ENCODE measurements around the gene MTHFD1L. TPM values are rescaled to one million over a fixed set of nuclear protein-coding genes. Genes with fewer than 3 reads are reported as not detected.

The MTHFD1L gene
- total RNA-seq, 3 donors from 2014 or later, result 3.5 to 15.1 (median 11.0) TPM

DNA sequence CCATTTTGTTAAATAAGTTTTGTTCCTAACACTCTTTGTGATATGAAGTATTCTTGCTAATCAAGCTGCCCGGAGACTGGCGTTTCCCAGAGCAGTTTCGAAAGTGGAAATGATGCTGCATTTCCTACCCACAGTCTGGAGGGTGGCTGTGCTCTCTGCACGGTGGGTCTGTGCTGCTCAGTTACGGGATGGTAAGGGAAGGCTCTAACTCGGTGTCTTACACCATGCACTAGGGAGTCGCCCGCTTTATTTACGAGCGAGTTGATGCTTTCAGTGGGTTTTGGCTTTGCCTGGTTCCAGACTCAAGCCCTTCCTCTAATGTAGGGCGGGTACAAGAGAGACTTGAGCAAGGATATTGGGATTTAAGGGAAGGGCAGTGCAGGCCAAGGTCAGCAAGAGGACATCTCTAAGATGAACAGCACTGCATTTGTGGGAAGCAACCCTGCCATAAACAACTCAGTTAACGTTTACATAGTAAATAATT lies 194.2 kb downstream of the MTHFD1L start:
- Histone ChIP-seq H3K4me1 (no peaks in the 10 kb centered on the region), H3K4me3 (no peak overlapping the region), H3K9me3 (no peaks in the 10 kb centered on the region), H3K27ac (no peak overlapping the region), H3K27me3 (no peaks in the 10 kb centered on the region), H3K36me3 (no peaks in the 10 kb centered on the region)
- DNase-seq (ENCODE audit: low spot score in 2 of 2), result no peak
- TF ChIP-seq POLR2AphosphoS5 (IDR thresholded peaks at IDR 0.05) (no peak), POLR2A (IDR thresholded peaks at IDR 0.05) (no peak)
- TF ChIP-seq, protein P1, sequence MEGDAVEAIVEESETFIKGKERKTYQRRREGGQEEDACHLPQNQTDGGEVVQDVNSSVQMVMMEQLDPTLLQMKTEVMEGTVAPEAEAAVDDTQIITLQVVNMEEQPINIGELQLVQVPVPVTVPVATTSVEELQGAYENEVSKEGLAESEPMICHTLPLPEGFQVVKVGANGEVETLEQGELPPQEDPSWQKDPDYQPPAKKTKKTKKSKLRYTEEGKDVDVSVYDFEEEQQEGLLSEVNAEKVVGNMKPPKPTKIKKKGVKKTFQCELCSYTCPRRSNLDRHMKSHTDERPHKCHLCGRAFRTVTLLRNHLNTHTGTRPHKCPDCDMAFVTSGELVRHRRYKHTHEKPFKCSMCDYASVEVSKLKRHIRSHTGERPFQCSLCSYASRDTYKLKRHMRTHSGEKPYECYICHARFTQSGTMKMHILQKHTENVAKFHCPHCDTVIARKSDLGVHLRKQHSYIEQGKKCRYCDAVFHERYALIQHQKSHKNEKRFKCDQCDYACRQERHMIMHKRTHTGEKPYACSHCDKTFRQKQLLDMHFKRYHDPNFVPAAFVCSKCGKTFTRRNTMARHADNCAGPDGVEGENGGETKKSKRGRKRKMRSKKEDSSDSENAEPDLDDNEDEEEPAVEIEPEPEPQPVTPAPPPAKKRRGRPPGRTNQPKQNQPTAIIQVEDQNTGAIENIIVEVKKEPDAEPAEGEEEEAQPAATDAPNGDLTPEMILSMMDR (IDR thresholded peaks at IDR 0.05), result no peak
- intact Hi-C loops (cut with DNase I; ENCODE audit: low total_unique reads), result no loop called here

DNA sequence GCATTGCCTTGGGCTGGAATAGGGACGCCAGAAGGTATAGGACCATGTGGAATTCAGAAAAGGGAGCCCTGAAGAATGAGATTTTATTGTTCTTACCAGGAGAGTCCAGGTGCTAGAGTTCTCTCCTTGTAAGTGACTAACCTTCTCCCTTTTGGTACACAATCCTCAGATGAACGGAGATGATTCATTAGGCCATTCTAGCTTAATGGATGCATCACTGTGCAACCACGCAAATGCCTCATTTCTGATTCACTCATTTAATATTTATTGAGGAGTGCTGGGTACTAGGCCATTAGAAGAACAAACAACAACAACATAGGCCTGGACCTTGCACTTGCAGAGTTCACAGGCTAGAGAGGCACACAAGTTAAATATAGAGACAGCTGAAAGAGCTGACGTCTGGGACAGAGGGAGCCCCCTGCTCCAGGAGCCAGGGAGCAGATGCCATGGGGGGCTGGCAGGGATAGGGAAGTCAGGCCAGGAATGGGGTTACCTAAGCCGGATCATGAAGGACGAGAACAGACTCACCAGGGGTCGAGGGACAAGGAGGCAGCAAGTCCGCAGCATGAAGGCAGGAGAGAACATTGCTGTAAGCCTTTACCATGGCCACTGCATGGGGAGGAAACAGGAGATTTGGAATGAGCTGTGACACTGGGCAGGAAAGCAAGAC lies 194.7 kb downstream of the MTHFD1L start:
- TF ChIP-seq, protein P1 (IDR thresholded peaks at IDR 0.05), result no peak
- TF ChIP-seq POLR2A (IDR thresholded peaks at IDR 0.05) (no peak), POLR2AphosphoS5 (IDR thresholded peaks at IDR 0.05) (no peak)
- Histone ChIP-seq H3K4me3 (no peak overlapping the region), H3K4me1 (no peaks in the 10 kb centered on the region), H3K27me3 (no peaks in the 10 kb centered on the region), H3K36me3 (no peaks in the 10 kb centered on the region), H3K9me3 (no peaks in the 10 kb centered on the region), H3K27ac (no peak overlapping the region)
- intact Hi-C loops (cut with DNase I; ENCODE audit: low total_unique reads), result no loop called here
- no peak for DNase-seq (ENCODE audit: low spot score in 2 of 2)

DNA sequence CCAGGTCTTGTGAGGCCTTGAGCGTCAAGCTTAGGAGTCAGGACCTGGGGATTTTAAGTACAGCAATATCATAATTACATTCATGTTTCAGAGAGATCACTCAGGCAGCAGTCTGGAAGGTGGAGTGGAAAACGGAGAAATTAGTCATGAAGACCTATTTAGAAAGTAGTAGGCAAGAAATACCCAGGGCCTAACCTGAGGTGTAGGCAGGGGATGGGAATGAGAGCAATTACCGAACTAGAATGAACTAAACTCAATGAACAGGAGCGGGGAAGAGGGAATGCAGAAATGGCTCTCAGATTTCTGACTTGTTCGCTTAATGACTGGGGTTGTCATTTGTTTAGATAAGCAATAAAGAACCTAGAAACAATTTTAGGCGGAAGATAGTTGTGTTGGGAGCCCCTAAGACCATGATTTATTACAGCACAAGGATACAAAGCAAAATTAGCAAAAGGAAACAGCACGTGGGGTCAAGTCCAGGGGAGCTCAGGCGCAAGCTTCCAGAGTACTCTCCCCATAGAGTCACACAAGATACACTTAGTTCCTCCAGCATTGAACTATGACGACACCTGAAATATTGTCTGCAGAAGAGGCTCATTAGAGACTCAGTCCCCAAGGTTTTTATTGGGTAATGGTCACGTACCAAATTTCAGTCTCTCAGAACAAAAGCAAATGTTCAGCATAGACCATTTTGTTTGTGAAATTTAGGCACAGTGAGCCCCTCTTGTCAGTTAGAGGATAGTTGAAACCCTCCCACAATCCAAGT lies 195.4 kb downstream of the MTHFD1L start:
- Histone ChIP-seq H3K4me3 (no peak overlapping the region), H3K4me1 (no peaks in the 10 kb centered on the region), H3K36me3 (no peaks in the 10 kb centered on the region), H3K27ac (no peak overlapping the region), H3K27me3 (no peaks in the 10 kb centered on the region), H3K9me3 (no peaks in the 10 kb centered on the region)
- TF ChIP-seq POLR2AphosphoS5 (IDR thresholded peaks at IDR 0.05) (no peak), POLR2A (IDR thresholded peaks at IDR 0.05) (no peak)
- TF ChIP-seq, protein P1 (IDR thresholded peaks at IDR 0.05), result no peak
- DNase-seq (ENCODE audit: low spot score in 2 of 2), result no peak
- intact Hi-C loops (cut with DNase I; ENCODE audit: low total_unique reads), result no loop called here

DNA sequence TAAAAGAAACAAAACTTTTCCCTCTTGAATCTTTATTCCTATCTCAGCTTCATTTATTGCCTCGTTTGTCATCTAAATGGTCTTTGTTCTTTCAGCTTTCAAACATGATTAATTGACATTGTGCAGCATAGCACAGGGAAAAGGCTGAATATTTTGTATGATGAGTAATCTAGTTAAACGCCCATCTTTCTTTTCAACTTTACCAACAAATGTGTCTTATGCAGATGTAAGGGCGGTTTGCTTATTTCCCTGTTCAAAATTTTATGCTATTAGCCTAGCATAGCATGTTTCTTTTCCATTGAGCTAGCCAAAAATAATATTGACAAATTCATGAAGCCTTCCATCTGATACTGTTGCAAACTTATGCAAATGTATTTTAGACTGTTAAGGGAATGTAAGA lies 197.8 kb downstream of the MTHFD1L start:
- Histone ChIP-seq H3K27me3 (no peaks in the 10 kb centered on the region), H3K36me3 (no peaks in the 10 kb centered on the region), H3K27ac (no peak overlapping the region), H3K4me1 (no peaks in the 10 kb centered on the region), H3K4me3 (no peak overlapping the region), H3K9me3 (no peaks in the 10 kb centered on the region)
- no peak for DNase-seq (ENCODE audit: low spot score in 2 of 2)
- TF ChIP-seq, protein P1 (IDR thresholded peaks at IDR 0.05), result no peak
- no peak for TF ChIP-seq POLR2A (IDR thresholded peaks at IDR 0.05)
- no peak for TF ChIP-seq POLR2AphosphoS5 (IDR thresholded peaks at IDR 0.05)
- intact Hi-C loops (cut with DNase I; ENCODE audit: low total_unique reads), result no loop called here
